CD4-positive, alpha-beta memory T cell (primary cell): ENCODE data around the gene GVQW3. TPM values are rescaled to one million over a fixed set of nuclear protein-coding genes. Genes with fewer than 3 reads are reported as not detected.

Experiments used
- CTCF ChIA-PET: fragments of 350-600 bp; sonication (Branson Sonifier 250); formaldehyde crosslinking; loops from one replicate; lab custom pipeline; 2021; ENCODE audit warnings: inconsistent platforms; ENCODE audit not compliant: partially characterized antibody; lab: Charles Lee
- POLR2A ChIA-PET: fragments of 350-600 bp; sonication (Branson Sonifier 250); formaldehyde crosslinking; loops from one replicate; lab custom pipeline; 2021; ENCODE audit not compliant: partially characterized antibody; lab: Charles Lee
- DNase-seq, 5 donors: peaks; one replicate each; pipeline versions ENCODE4 v3.0.0 to v3.0.0-alpha.2; 2020 to 2022; ENCODE audit warnings: mixed read lengths in 1 of 5
- H3K27ac ChIP-seq: one replicate; pipeline ENCODE4 v1.7.0; 2013; ENCODE audit warnings: low read depth, low read length
- H3K27me3 ChIP-seq: 2 replicates; pipeline ENCODE4 v1.7.0; 2013; ENCODE audit warnings: mild to moderate bottlenecking, low read length, moderate library complexity; ENCODE audit not compliant: insufficient read depth
- H3K36me3 ChIP-seq: 2 replicates; pipeline ENCODE4 v1.7.0; 2013; ENCODE audit warnings: mild to moderate bottlenecking, low read length, moderate library complexity; ENCODE audit not compliant: insufficient read depth
- H3K4me1 ChIP-seq: 2 replicates; pipeline ENCODE4 v1.7.0; 2013; ENCODE audit warnings: mild to moderate bottlenecking, low read length, moderate library complexity; ENCODE audit not compliant: insufficient read depth
- H3K4me3 ChIP-seq, 2 donors: one replicate each; pipeline ENCODE4 v1.7.0; 2013; ENCODE audit warnings: low read length in 2 of 2, mild to moderate bottlenecking in 1 of 2
- H3K9me3 ChIP-seq, 2 donors: one replicate each; pipeline ENCODE4 v1.7.0; 2013; ENCODE audit warnings: low read length in 2 of 2, control low read depth in 1 of 2; ENCODE audit not compliant: control insufficient read depth in 1 of 2
- H3K27ac Mint-ChIP-seq, 7 donors: one replicate each; pipeline ENCODE4 v1.8.0; 2020 to 2021; ENCODE audit warnings: mixed read lengths in 7 of 7, mild to moderate bottlenecking in 6 of 7, inconsistent platforms in 3 of 7, moderate library complexity in 3 of 7
- H3K27me3 Mint-ChIP-seq, 2 donors: one replicate each; pipeline ENCODE4 v1.8.0; 2020 to 2021; ENCODE audit warnings: mixed read lengths in 2 of 2
- H3K36me3 Mint-ChIP-seq, 2 donors: one replicate each; pipeline ENCODE4 v1.8.0; 2020 to 2021; ENCODE audit warnings: mixed read lengths in 2 of 2, inconsistent platforms in 1 of 2, mild to moderate bottlenecking in 1 of 2
- H3K4me1 Mint-ChIP-seq, 4 donors: one replicate each; pipeline ENCODE4 v1.8.0; 2020 to 2021; ENCODE audit warnings: mixed read lengths in 4 of 4, mild to moderate bottlenecking in 1 of 4
- H3K4me3 Mint-ChIP-seq, 8 donors: one replicate each; pipeline ENCODE4 v1.8.0; 2020 to 2021; ENCODE audit warnings: mixed read lengths in 8 of 8, mild to moderate bottlenecking in 7 of 8, moderate library complexity in 6 of 8, inconsistent platforms in 3 of 8
- H3K9me3 Mint-ChIP-seq, 8 donors: one replicate each; pipeline ENCODE4 v1.8.0; 2020 to 2021; ENCODE audit warnings: mixed read lengths in 8 of 8, mild to moderate bottlenecking in 5 of 8, inconsistent platforms in 3 of 8, moderate library complexity in 1 of 8
- intact Hi-C: fragments of 100-400 bp; cut with micrococcal nuclease; formaldehyde crosslinking; loops from one replicate; pipeline ENCODE4 v1.15.1; 2023
- polyA plus RNA-seq, 2 donors: library from polyadenylated mRNA; unstranded; fragments of 300-500 nt; fragmentation: Illumina TruSeq; gene quantifications; one replicate each; pipeline ENCODE4 v1.2.3, GENCODE V29; 2021
- total RNA-seq, 2 experiments: library from RNA; stranded (reverse); gene quantifications; one replicate each; pipeline ENCODE4 v1.2.3, GENCODE V29; 2021

GVQW3 gene
- total RNA-seq (10 to 100 TPM in 1 of 2 experiments, 1 to 10 TPM in 1; 8.7 to 10.1 TPM), polyA plus RNA-seq (1 to 10 TPM; 1.7 to 2.7 TPM)

DNA sequence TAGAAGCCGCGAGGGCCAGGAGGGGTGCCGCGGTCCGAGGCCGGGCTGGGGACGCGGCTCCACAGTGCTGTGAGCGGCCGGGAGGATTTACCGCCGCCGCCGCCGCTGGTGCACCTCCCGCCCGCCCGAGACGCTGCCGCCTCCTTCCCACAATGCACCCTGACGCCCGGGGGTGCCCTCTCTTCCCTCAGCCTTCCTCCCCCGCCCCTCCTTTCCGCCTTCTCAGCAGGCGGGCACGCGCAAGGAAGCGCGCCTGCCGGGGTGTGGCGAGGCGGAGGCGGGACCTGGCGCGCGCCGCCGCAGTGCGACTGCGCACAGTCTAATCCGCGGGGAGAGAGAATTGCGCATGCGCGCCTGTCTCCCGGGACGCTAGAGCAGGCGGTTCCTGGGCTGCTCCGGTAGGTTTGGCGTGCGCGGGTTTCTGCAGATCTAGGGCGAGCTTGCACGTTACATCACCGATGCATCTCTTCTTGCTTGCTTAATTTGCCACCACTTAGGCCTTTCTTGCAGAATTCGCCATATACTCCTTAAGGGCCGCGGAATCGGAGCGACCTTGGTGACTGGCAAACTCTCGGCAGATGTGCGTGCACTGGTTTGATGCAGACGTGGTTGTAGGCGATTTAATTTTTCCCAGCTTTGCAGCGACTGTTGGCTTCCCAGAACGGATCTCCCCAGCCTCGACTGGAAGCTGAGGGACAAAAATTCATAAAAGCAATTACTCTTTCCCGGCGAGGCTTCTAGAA lies at the start of gene GVQW3, which contains the start of gene THAP12:
Gene GVQW3, plus strand, starts transcription at position 347 of the 743 bp plus-strand sequence. CDS start 506 bp downstream, outside the sequence.
Gene THAP12, minus strand, starts transcription at position 156 of the 743 bp plus-strand sequence. CDS start 296 bp downstream, outside the sequence.
- Mint-ChIP-seq H3K4me3 (peak within 1 kb of the TSS; percentile 94 to 99 (median 98)), H3K4me1 (peaks cover 41 to 67% (median 58%) of the 10 kb centered on the region in 4 donors), H3K36me3 (peaks cover 4 to 11% of the 10 kb centered on the region in 2 donors), H3K27ac (peak within 1 kb of the TSS; percentile 88 to 96 (median 95)), H3K27me3 (no peaks in the 10 kb centered on the region), H3K9me3 (no peaks in the 10 kb centered on the region)
- ChIA-PET POLR2A (interaction anchor here (1.1 to 1.3 kb wide), 3 partner anchors 61 to 146 kb away, joined by 3 read pairs; no protein-coding TSS in a partner anchor), CTCF (interaction anchor here (0.9 kb wide), 1 partner anchor 173 kb away, joined by 5 read pairs; no protein-coding TSS in a partner anchor)
- Histone ChIP-seq H3K36me3 (no peaks in the 10 kb centered on the region), H3K4me1 (peaks cover 56% of the 10 kb centered on the region), H3K27ac (peak within 1 kb of the TSS; percentile 68), H3K27me3 (no peaks in the 10 kb centered on the region), H3K9me3 (no peaks in the 10 kb centered on the region), H3K4me3 (peak within 1 kb of the TSS; percentile 82 to 86)
- intact Hi-C loops: loop anchor here (1.0 to 2.0 kb wide), 4 partner anchors 63 to 567 kb away; partner anchors contain the start of gene WNT11
- DNase-seq: peak; percentile 97 to 99 (median 98)

DNA sequence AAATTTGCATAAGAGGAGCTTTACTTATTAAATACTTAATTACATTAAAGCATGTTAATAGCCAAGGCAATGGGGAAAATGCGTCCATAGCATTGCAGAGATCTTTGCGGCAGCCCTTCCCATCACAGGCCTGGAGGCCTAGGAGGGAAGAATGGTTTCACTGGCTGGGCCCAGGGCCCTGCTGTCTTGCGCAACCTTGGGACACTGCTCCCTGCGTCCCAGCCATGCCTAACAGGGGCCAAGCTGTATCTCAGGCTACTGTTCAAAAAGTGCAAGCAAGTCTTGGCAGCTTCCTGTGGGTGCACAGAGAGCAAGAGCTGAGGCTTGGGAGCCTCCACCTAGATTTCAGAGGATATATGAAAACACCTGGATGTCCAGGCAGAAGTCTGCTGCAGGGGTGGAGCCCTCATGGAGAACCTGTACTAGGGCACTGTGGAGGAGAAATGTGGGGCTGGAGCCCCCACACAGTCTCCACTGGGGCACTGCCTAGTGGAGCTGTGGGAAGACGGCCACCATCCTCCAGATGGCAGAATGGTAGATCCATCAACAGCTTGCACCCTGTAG lies 46.2 kb upstream of the GVQW3 start:
- ChIA-PET POLR2A (no interaction called here), CTCF (no interaction called here)
- peaks cover 0 to 2% of the 10 kb centered on the region in 2 donors for H3K27me3 Mint-ChIP-seq
- no peak for DNase-seq
- Histone ChIP-seq H3K36me3 (no peaks in the 10 kb centered on the region), H3K27me3 (no peaks in the 10 kb centered on the region), H3K9me3 (peaks cover 0 to 7% of the 10 kb centered on the region in 2 donors), H3K27ac (no peak overlapping the region), H3K4me1 (peaks cover 23% of the 10 kb centered on the region), H3K4me3 (no peak overlapping the region)
- peaks cover 0 to 5% of the 10 kb centered on the region in 2 donors for H3K36me3 Mint-ChIP-seq
- H3K9me3 Mint-ChIP-seq: peaks cover 0 to 26% (median 19%) of the 10 kb centered on the region in 8 donors
- intact Hi-C loops: no loop called here
- H3K4me1 Mint-ChIP-seq: peaks cover 15 to 31% (median 27%) of the 10 kb centered on the region in 4 donors
- no peak overlapping the region for H3K4me3 Mint-ChIP-seq
- H3K27ac Mint-ChIP-seq: no peak overlapping the region

DNA sequence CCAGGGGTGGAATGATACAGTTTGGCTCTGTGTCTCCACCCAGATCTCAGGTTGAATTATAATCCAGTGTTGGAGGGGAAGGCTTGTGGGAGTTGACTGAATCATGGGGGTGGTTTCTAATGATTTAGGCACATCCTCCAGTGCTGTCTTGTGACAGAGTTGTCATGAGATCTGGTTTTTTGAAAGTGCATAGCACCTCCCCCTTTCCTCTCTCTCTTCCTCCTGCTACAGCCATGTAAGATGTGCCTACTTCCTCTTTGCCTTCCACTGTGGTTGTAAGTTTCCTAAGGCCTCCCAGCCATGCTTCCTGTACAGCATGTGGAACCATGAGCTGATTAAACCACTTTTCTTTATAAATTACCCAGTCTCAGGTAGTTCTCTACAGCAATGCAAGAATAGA lies 45.3 kb upstream of the GVQW3 start:
- POLR2A ChIA-PET: no interaction called here
- CTCF ChIA-PET: interaction anchor here (0.8 kb wide), 1 partner anchor 14 kb away, joined by 3 read pairs; no protein-coding TSS in a partner anchor
- Mint-ChIP-seq H3K27ac (no peak overlapping the region), H3K36me3 (peaks cover 0 to 5% of the 10 kb centered on the region in 2 donors), H3K27me3 (peaks cover 0 to 2% of the 10 kb centered on the region in 2 donors), H3K9me3 (peaks cover 0 to 26% (median 19%) of the 10 kb centered on the region in 8 donors), H3K4me1 (peaks cover 15 to 37% (median 28%) of the 10 kb centered on the region in 4 donors), H3K4me3 (peak overlapping the region in 1 of 8 donors; percentile 5)
- Histone ChIP-seq H3K27ac (no peak overlapping the region), H3K4me1 (peaks cover 23% of the 10 kb centered on the region), H3K9me3 (peaks cover 0 to 7% of the 10 kb centered on the region in 2 donors), H3K4me3 (no peak overlapping the region), H3K36me3 (no peaks in the 10 kb centered on the region), H3K27me3 (no peaks in the 10 kb centered on the region)
- DNase-seq: no peak
- intact Hi-C loops: no loop called here

DNA sequence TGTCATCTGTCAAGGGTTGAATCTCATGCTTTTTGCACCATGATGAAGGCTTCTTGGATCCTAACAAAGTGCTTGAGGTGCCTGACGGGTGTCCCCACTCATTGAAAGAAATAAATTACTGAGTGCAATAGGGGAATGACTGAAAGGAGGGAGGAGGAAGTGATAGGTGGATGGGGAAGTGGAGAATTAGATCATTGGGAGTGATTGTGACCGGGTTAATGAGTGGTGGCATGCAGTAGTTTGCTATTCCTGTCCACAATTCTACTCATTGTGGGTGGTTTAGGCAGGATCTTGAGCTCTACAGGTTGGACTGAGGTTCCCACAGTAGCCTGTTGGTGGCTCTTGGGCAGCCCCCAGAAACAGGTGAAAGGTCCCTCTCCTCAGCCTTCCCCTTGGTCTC lies 44.5 kb upstream of the GVQW3 start:
- Histone ChIP-seq H3K4me3 (no peak overlapping the region), H3K27ac (no peak overlapping the region), H3K4me1 (peaks cover 23% of the 10 kb centered on the region), H3K27me3 (no peaks in the 10 kb centered on the region), H3K9me3 (peaks cover 0 to 7% of the 10 kb centered on the region in 2 donors), H3K36me3 (no peaks in the 10 kb centered on the region)
- DNase-seq: no peak
- ChIA-PET POLR2A (no interaction called here), CTCF (interaction anchor here (0.8 to 1.2 kb wide), 2 partner anchors 10 to 14 kb away, joined by 3 read pairs; no protein-coding TSS in a partner anchor)
- Mint-ChIP-seq H3K27ac (no peak overlapping the region), H3K9me3 (peaks cover 0 to 26% (median 19%) of the 10 kb centered on the region in 8 donors), H3K4me3 (peak overlapping the region in 1 of 8 donors; percentile 19), H3K4me1 (peaks cover 18 to 45% (median 28%) of the 10 kb centered on the region in 4 donors), H3K27me3 (peaks cover 0 to 2% of the 10 kb centered on the region in 2 donors), H3K36me3 (peaks cover 0 to 5% of the 10 kb centered on the region in 2 donors)
- intact Hi-C loops: no loop called here

DNA sequence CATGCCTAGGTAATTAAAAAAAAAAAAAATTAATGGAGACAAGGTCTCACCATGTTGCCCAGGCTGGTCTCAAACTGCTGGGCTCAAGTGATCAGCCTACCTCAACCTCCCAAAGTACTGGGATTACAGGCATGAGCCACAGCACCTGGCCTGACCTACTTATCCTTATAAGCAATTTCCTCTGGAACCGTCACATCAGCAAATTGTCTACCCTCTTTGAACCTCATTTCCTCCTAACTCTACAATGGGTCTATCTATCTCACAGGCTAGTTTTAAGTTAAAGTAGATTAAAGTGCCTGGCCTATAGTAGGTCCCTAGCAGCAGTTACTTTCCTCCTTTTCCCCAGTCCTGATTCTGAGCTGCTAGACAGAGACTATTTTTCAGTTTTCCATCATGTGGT lies 43.7 kb upstream of the GVQW3 start:
- no peak overlapping the region for H3K27ac ChIP-seq
- peaks cover 0 to 26% (median 19%) of the 10 kb centered on the region in 8 donors for H3K9me3 Mint-ChIP-seq
- H3K4me3 ChIP-seq: no peak overlapping the region
- H3K4me3 Mint-ChIP-seq: no peak overlapping the region
- H3K27me3 ChIP-seq: no peaks in the 10 kb centered on the region
- ChIA-PET POLR2A (no interaction called here), CTCF (interaction anchor here (1.2 kb wide), 1 partner anchor 9 kb away, joined by 3 read pairs; no protein-coding TSS in a partner anchor)
- peak overlapping the region in 5 of 7 donors; percentile 12 to 83 (median 78) for H3K27ac Mint-ChIP-seq
- DNase-seq: peak in 1 of 5 donors; percentile 12
- peaks cover 0 to 5% of the 10 kb centered on the region in 2 donors for H3K36me3 Mint-ChIP-seq
- H3K9me3 ChIP-seq: peaks cover 0 to 7% of the 10 kb centered on the region in 2 donors
- intact Hi-C loops: no loop called here
- H3K4me1 ChIP-seq: peaks cover 23% of the 10 kb centered on the region
- peaks cover 18 to 45% (median 28%) of the 10 kb centered on the region in 4 donors for H3K4me1 Mint-ChIP-seq
- peaks cover 0 to 2% of the 10 kb centered on the region in 2 donors for H3K27me3 Mint-ChIP-seq
- no peaks in the 10 kb centered on the region for H3K36me3 ChIP-seq

DNA sequence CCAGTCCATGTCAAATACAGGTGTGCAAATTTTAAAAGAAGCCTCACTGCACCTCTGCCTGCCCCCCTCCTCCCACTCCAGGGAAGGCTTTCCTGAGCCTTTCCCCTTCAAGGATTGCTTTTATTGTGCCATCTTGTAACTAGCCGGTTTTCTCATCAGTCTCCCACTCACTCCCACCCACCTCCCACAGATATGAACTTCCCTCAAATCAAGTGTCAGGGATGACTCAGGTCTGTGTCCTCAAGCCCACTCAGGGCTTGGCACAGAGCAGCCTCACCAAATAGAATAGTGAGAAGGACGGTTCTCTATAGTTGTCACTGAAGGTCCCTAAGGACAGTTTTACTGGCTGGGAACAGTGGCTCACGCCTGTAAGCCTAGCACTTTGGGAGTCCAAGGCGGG lies 43.2 kb upstream of the GVQW3 start:
- peak overlapping the region in 5 of 7 donors; percentile 12 to 83 (median 81) for H3K27ac Mint-ChIP-seq
- intact Hi-C loops: no loop called here
- CTCF ChIA-PET: interaction anchor here (4.0 kb wide), 1 partner anchor 130 kb away, joined by 19 read pairs; no protein-coding TSS in a partner anchor

More for the DNA sequence above, 43.2 kb upstream of the GVQW3 start:
- H3K36me3 Mint-ChIP-seq: peaks cover 0 to 5% of the 10 kb centered on the region in 2 donors
- H3K27me3 ChIP-seq: no peaks in the 10 kb centered on the region
- H3K4me1 ChIP-seq: peaks cover 23% of the 10 kb centered on the region
- no peak for DNase-seq
- no peak overlapping the region for H3K27ac ChIP-seq
- H3K9me3 ChIP-seq: peaks cover 0 to 7% of the 10 kb centered on the region in 2 donors
- H3K4me3 ChIP-seq: no peak overlapping the region
- H3K4me1 Mint-ChIP-seq: peaks cover 18 to 45% (median 28%) of the 10 kb centered on the region in 4 donors
- H3K36me3 ChIP-seq: no peaks in the 10 kb centered on the region
- H3K9me3 Mint-ChIP-seq: peaks cover 0 to 26% (median 19%) of the 10 kb centered on the region in 8 donors
- peak overlapping the region in 2 of 8 donors; percentile 1 to 32 for H3K4me3 Mint-ChIP-seq
- POLR2A ChIA-PET: no interaction called here
- peaks cover 0 to 2% of the 10 kb centered on the region in 2 donors for H3K27me3 Mint-ChIP-seq
